ENCODE measurements around the gene PAK1.

Gene PAK1

GRCh38 chr11:77436969-77437368 lies 36.9 kb downstream of the PAK1 start:
- H3K4ac ChIP-seq (ENCODE audit: low read length) = no peak overlapping the region
- H3K9me3 ChIP-seq (replicated peaks in 1 of 2; ENCODE audit: control insufficient read depth in 2 of 2, insufficient read depth in 1 of 2, low read depth in 1 of 2, low read length in 2 of 2) = no peaks in the 10 kb centered on the region
- no peak for DNase-seq (ENCODE audit: low spot score)
- H2BK12ac ChIP-seq (ENCODE audit: low read length) = no peak overlapping the region
- H3K36me3 ChIP-seq (replicated peaks in 1 of 2; ENCODE audit: control insufficient read depth in 2 of 2, insufficient read depth in 2 of 2, low read length in 2 of 2) = no peaks in the 10 kb centered on the region
- no peak overlapping the region for H2BK15ac ChIP-seq (ENCODE audit: low read length)
- H3K79me1 ChIP-seq (ENCODE audit: low read depth, low read length) = no peaks in the 10 kb centered on the region
- no peak overlapping the region for H2AFZ ChIP-seq (ENCODE audit: low read length)
- no peak overlapping the region for H4K91ac ChIP-seq (ENCODE audit: low read depth, low read length, poor library complexity)
- H3K14ac ChIP-seq (ENCODE audit: low read length) = no peak overlapping the region
- H4K8ac ChIP-seq (ENCODE audit: low read depth, low read length) = no peak overlapping the region
- H3K9ac ChIP-seq (ENCODE audit: low read depth, low read length, poor library complexity) = no peak overlapping the region
- H3K4me2 ChIP-seq (ENCODE audit: insufficient read depth, low read length, poor library complexity, severe bottlenecking) = no peak overlapping the region
- H3K18ac ChIP-seq (ENCODE audit: low read length) = no peak overlapping the region
- H3K27ac ChIP-seq (replicated peaks; ENCODE audit: low read length) = no peak overlapping the region
- no peak overlapping the region for H2AK5ac ChIP-seq (ENCODE audit: low read depth, low read length)
- H3K4me1 ChIP-seq (ENCODE audit: control insufficient read depth in 2 of 2, insufficient read depth in 1 of 2, low read depth in 1 of 2, low read length in 2 of 2) = no peaks in the 10 kb centered on the region
- no CpG with 5 or more reads among the region's 1 CpG for WGBS, 2 donors (ENCODE audit: extremely low coverage in 2 of 2, insufficient read length in 2 of 2, insufficient replicate concordance in 1 of 2)
- no peak overlapping the region for H2BK5ac ChIP-seq (ENCODE audit: low read length)
- H3K4me3 ChIP-seq (ENCODE audit: low read length in 2 of 2) = no peak overlapping the region
- no peak overlapping the region for H2BK120ac ChIP-seq (ENCODE audit: low read depth, low read length)
- no peaks in the 10 kb centered on the region for H3K27me3 ChIP-seq (ENCODE audit: control insufficient read depth in 3 of 3, insufficient read depth in 3 of 3, low read depth in 1 of 3, low read length in 3 of 3)
- H3K23ac ChIP-seq (ENCODE audit: low read depth, low read length, poor library complexity) = no peak overlapping the region

GRCh38 chr11:77436506-77436905 lies 37.4 kb downstream of the PAK1 start:
- no peak overlapping the region for H3K23ac ChIP-seq (ENCODE audit: low read depth, low read length, poor library complexity)
- no peak overlapping the region for H3K4me3 ChIP-seq (ENCODE audit: low read length in 2 of 2)
- no peaks in the 10 kb centered on the region for H3K79me1 ChIP-seq (ENCODE audit: low read depth, low read length)
- H3K4me2 ChIP-seq (ENCODE audit: insufficient read depth, low read length, poor library complexity, severe bottlenecking) = no peak overlapping the region
- WGBS, 2 donors (ENCODE audit: extremely low coverage in 2 of 2, insufficient read length in 2 of 2, insufficient replicate concordance in 1 of 2) = no CpG with 5 or more reads among the region's 1 CpG
- no peak overlapping the region for H3K9ac ChIP-seq (ENCODE audit: low read depth, low read length, poor library complexity)
- H2BK12ac ChIP-seq (ENCODE audit: low read length) = no peak overlapping the region
- no peak overlapping the region for H2AFZ ChIP-seq (ENCODE audit: low read length)
- DNase-seq (ENCODE audit: low spot score) = no peak
- H3K36me3 ChIP-seq (replicated peaks in 1 of 2; ENCODE audit: control insufficient read depth in 2 of 2, insufficient read depth in 2 of 2, low read length in 2 of 2) = no peaks in the 10 kb centered on the region
- no peak overlapping the region for H4K8ac ChIP-seq (ENCODE audit: low read depth, low read length)
- no peak overlapping the region for H2BK5ac ChIP-seq (ENCODE audit: low read length)
- no peaks in the 10 kb centered on the region for H3K9me3 ChIP-seq (replicated peaks in 1 of 2; ENCODE audit: control insufficient read depth in 2 of 2, insufficient read depth in 1 of 2, low read depth in 1 of 2, low read length in 2 of 2)
- H3K14ac ChIP-seq (ENCODE audit: low read length) = no peak overlapping the region
- no peak overlapping the region for H3K27ac ChIP-seq (replicated peaks; ENCODE audit: low read length)
- no peaks in the 10 kb centered on the region for H3K4me1 ChIP-seq (ENCODE audit: control insufficient read depth in 2 of 2, insufficient read depth in 1 of 2, low read depth in 1 of 2, low read length in 2 of 2)
- H2AK5ac ChIP-seq (ENCODE audit: low read depth, low read length) = no peak overlapping the region
- H3K27me3 ChIP-seq (ENCODE audit: control insufficient read depth in 3 of 3, insufficient read depth in 3 of 3, low read depth in 1 of 3, low read length in 3 of 3) = no peaks in the 10 kb centered on the region
- no peak overlapping the region for H2BK120ac ChIP-seq (ENCODE audit: low read depth, low read length)
- H3K18ac ChIP-seq (ENCODE audit: low read length) = no peak overlapping the region
- H4K91ac ChIP-seq (ENCODE audit: low read depth, low read length, poor library complexity) = no peak overlapping the region
- no peak overlapping the region for H2BK15ac ChIP-seq (ENCODE audit: low read length)
- H3K4ac ChIP-seq (ENCODE audit: low read length) = no peak overlapping the region

- DNase-seq (ENCODE audit: low spot score) = no peak
- Histone ChIP-seq H3K79me1 (ENCODE audit: low read depth, low read length) (no peaks in the 10 kb centered on the region), H2BK15ac (ENCODE audit: low read length) (no peak overlapping the region), H4K8ac (ENCODE audit: low read depth, low read length) (no peak overlapping the region), H3K18ac (ENCODE audit: low read length) (no peak overlapping the region), H2BK12ac (ENCODE audit: low read length) (no peak overlapping the region), H3K36me3 (replicated peaks in 1 of 2; ENCODE audit: control insufficient read depth in 2 of 2, insufficient read depth in 2 of 2, low read length in 2 of 2) (no peaks in the 10 kb centered on the region), H2BK5ac (ENCODE audit: low read length) (no peak overlapping the region), H3K4me3 (ENCODE audit: low read length in 2 of 2) (no peak overlapping the region), H2BK120ac (ENCODE audit: low read depth, low read length) (no peak overlapping the region), H2AK5ac (ENCODE audit: low read depth, low read length) (no peak overlapping the region), H3K4me1 (ENCODE audit: control insufficient read depth in 2 of 2, insufficient read depth in 1 of 2, low read depth in 1 of 2, low read length in 2 of 2) (no peaks in the 10 kb centered on the region), H3K27me3 (ENCODE audit: control insufficient read depth in 3 of 3, insufficient read depth in 3 of 3, low read depth in 1 of 3, low read length in 3 of 3) (no peaks in the 10 kb centered on the region), H3K9ac (ENCODE audit: low read depth, low read length, poor library complexity) (no peak overlapping the region), H3K9me3 (replicated peaks in 1 of 2; ENCODE audit: control insufficient read depth in 2 of 2, insufficient read depth in 1 of 2, low read depth in 1 of 2, low read length in 2 of 2) (no peaks in the 10 kb centered on the region), H3K27ac (replicated peaks; ENCODE audit: low read length) (no peak overlapping the region), H4K91ac (ENCODE audit: low read depth, low read length, poor library complexity) (no peak overlapping the region), H3K4me2 (ENCODE audit: insufficient read depth, low read length, poor library complexity, severe bottlenecking) (no peak overlapping the region), H3K4ac (ENCODE audit: low read length) (no peak overlapping the region), H3K23ac (ENCODE audit: low read depth, low read length, poor library complexity) (no peak overlapping the region), H2AFZ (ENCODE audit: low read length) (no peak overlapping the region), H3K14ac (ENCODE audit: low read length) (no peak overlapping the region)
- whole genome bisulfite sequencing, 2 donors (ENCODE audit: extremely low coverage in 2 of 2, insufficient read length in 2 of 2, insufficient replicate concordance in 1 of 2) = no CpG with 5 or more reads among the region's 2 CpGs
Observed at GRCh38 chr11:77435972-77436371, 37.9 kb downstream of the PAK1 start.

GRCh38 chr11:77431813-77432212 lies 42.1 kb downstream of the PAK1 start:
- H3K79me1 ChIP-seq (ENCODE audit: low read depth, low read length) = no peaks in the 10 kb centered on the region
- H3K23ac ChIP-seq (ENCODE audit: low read depth, low read length, poor library complexity) = no peak overlapping the region
- H3K4me3 ChIP-seq (ENCODE audit: low read length in 2 of 2) = no peak overlapping the region
- H3K27ac ChIP-seq (replicated peaks; ENCODE audit: low read length) = no peak overlapping the region
- no peak overlapping the region for H2BK15ac ChIP-seq (ENCODE audit: low read length)
- H3K27me3 ChIP-seq (ENCODE audit: control insufficient read depth in 3 of 3, insufficient read depth in 3 of 3, low read depth in 1 of 3, low read length in 3 of 3) = no peaks in the 10 kb centered on the region
- DNase-seq (ENCODE audit: low spot score) = no peak
- H4K8ac ChIP-seq (ENCODE audit: low read depth, low read length) = no peak overlapping the region
- H2AK5ac ChIP-seq (ENCODE audit: low read depth, low read length) = no peak overlapping the region
- no CpG with 5 or more reads among the region's 1 CpG for WGBS, 2 donors (ENCODE audit: extremely low coverage in 2 of 2, insufficient read length in 2 of 2, insufficient replicate concordance in 1 of 2)
- H2BK12ac ChIP-seq (ENCODE audit: low read length) = no peak overlapping the region
- no peak overlapping the region for H3K4ac ChIP-seq (ENCODE audit: low read length)
- no peak overlapping the region for H2BK5ac ChIP-seq (ENCODE audit: low read length)
- no peak overlapping the region for H4K91ac ChIP-seq (ENCODE audit: low read depth, low read length, poor library complexity)
- H3K36me3 ChIP-seq (replicated peaks in 1 of 2; ENCODE audit: control insufficient read depth in 2 of 2, insufficient read depth in 2 of 2, low read length in 2 of 2) = no peaks in the 10 kb centered on the region
- H3K14ac ChIP-seq (ENCODE audit: low read length) = no peak overlapping the region
- no peaks in the 10 kb centered on the region for H3K4me1 ChIP-seq (ENCODE audit: control insufficient read depth in 2 of 2, insufficient read depth in 1 of 2, low read depth in 1 of 2, low read length in 2 of 2)
- no peaks in the 10 kb centered on the region for H3K9me3 ChIP-seq (replicated peaks in 1 of 2; ENCODE audit: control insufficient read depth in 2 of 2, insufficient read depth in 1 of 2, low read depth in 1 of 2, low read length in 2 of 2)
- no peak overlapping the region for H2BK120ac ChIP-seq (ENCODE audit: low read depth, low read length)
- no peak overlapping the region for H3K4me2 ChIP-seq (ENCODE audit: insufficient read depth, low read length, poor library complexity, severe bottlenecking)
- H3K18ac ChIP-seq (ENCODE audit: low read length) = no peak overlapping the region
- H3K9ac ChIP-seq (ENCODE audit: low read depth, low read length, poor library complexity) = no peak overlapping the region
- no peak overlapping the region for H2AFZ ChIP-seq (ENCODE audit: low read length)

Data from neuronal stem cell (in vitro differentiated cells).